ENCODE data around the gene AKR1C3. TPM values are rescaled to one million over a fixed set of nuclear protein-coding genes. Genes with fewer than 3 reads are reported as not detected.
"Not testable (repeated sequence)": the region's sequence is repeated elsewhere in the genome, so short reads cannot be mapped to it uniquely, and the experiment has no call there.

AKR1C3 gene
- 6.4 and 10.7 TPM in 2 replicates for polyA plus RNA-seq (2011; rRNA removed)
- polyA minus RNA-seq (2011; rRNA and poly(A)+ RNA removed): 1.7 and 3.5 TPM in 2 replicates

- ChIA-PET CTCF (interaction anchor here (0.6 to 11.7 kb wide), 9 partner anchors 15 to 333 kb away, joined by 3 to 239 read pairs (median 3); no protein-coding TSS in a partner anchor), POLR2A (no interaction called here)
- peaks cover 3% of the 10 kb centered on the region for H3K27me3 ChIP-seq (ENCODE audit: control insufficient read depth, insufficient read depth, low read length)
- H3K4me3 ChIP-seq (ENCODE audit: low read depth, low read length): peak within 1 kb of the TSS; percentile 46
- TF ChIP-seq, protein P1, sequence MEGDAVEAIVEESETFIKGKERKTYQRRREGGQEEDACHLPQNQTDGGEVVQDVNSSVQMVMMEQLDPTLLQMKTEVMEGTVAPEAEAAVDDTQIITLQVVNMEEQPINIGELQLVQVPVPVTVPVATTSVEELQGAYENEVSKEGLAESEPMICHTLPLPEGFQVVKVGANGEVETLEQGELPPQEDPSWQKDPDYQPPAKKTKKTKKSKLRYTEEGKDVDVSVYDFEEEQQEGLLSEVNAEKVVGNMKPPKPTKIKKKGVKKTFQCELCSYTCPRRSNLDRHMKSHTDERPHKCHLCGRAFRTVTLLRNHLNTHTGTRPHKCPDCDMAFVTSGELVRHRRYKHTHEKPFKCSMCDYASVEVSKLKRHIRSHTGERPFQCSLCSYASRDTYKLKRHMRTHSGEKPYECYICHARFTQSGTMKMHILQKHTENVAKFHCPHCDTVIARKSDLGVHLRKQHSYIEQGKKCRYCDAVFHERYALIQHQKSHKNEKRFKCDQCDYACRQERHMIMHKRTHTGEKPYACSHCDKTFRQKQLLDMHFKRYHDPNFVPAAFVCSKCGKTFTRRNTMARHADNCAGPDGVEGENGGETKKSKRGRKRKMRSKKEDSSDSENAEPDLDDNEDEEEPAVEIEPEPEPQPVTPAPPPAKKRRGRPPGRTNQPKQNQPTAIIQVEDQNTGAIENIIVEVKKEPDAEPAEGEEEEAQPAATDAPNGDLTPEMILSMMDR (IDR thresholded peaks at IDR 0.05; ENCODE audit: low read depth, low read length): peak; percentile 70
- H3K27ac ChIP-seq (ENCODE audit: low read depth, low read length): no peak within 1 kb of the TSS
- DNase-seq (ENCODE audit: low read depth, low spot score): peak; percentile 38
- no peaks in the 10 kb centered on the region for H3K9me3 ChIP-seq (ENCODE audit: control insufficient read depth, insufficient read depth, low read length)
Observed at GRCh38 chr10:5094265-5095205, at the start of gene AKR1C3. Gene AKR1C3, plus strand, starts transcription at chr10:5094414. Its CDS starts 31 bp downstream, at chr10:5094445.

- DNase-seq (ENCODE audit: low read depth, low spot score): no peak
- Histone ChIP-seq H3K27ac (ENCODE audit: low read depth, low read length) (no peak overlapping the region), H3K9me3 (ENCODE audit: control insufficient read depth, insufficient read depth, low read length) (peaks cover 3% of the 10 kb centered on the region; the same call in 1 of the 2 replicates), H3K27me3 (ENCODE audit: control insufficient read depth, insufficient read depth, low read length) (no peaks in the 10 kb centered on the region), H3K4me3 (ENCODE audit: low read depth, low read length) (no peak overlapping the region)
- ChIA-PET POLR2A (no interaction called here), CTCF (no interaction called here)
- TF ChIP-seq, protein P1 (IDR thresholded peaks at IDR 0.05; ENCODE audit: low read depth, low read length): no peak
Observed at GRCh38 chr10:5045095-5045494, 49.1 kb upstream of the AKR1C3 start.

DNA sequence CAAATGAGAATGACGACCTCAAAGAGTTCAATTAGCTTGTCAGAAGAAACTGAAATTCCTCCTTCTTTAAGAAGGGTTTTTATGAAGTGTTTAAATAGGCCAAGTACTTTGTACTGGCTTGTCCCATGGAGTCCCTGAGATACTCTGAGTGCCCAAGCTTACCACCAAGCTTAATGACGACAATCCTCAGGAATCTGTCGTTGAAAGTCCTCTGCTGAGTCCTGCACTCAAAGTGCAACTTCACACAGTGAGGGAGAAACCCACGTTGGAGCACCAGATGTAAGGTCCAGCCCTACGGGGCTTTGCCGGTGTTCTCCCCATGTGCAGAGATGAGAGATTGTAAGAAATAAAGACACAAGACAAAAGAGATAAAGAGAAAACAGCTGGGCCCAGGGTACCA, 47.8 kb upstream of the AKR1C3 start:
- ChIA-PET POLR2A (no interaction called here), CTCF (interaction anchor here (1.9 kb wide), 1 partner anchor 197 kb away, joined by 7 read pairs; no protein-coding TSS in a partner anchor)
- no peak overlapping the region for H3K27ac ChIP-seq (ENCODE audit: low read depth, low read length)
- H3K9me3 ChIP-seq (ENCODE audit: control insufficient read depth, insufficient read depth, low read length): peaks cover 3% of the 10 kb centered on the region; the same call in 1 of the 2 replicates
- TF ChIP-seq, protein P1 (IDR thresholded peaks at IDR 0.05; ENCODE audit: low read depth, low read length): no peak
- DNase-seq (ENCODE audit: low read depth, low spot score): no peak
- H3K27me3 ChIP-seq (ENCODE audit: control insufficient read depth, insufficient read depth, low read length): no peaks in the 10 kb centered on the region
- H3K4me3 ChIP-seq (ENCODE audit: low read depth, low read length): no peak overlapping the region

DNA sequence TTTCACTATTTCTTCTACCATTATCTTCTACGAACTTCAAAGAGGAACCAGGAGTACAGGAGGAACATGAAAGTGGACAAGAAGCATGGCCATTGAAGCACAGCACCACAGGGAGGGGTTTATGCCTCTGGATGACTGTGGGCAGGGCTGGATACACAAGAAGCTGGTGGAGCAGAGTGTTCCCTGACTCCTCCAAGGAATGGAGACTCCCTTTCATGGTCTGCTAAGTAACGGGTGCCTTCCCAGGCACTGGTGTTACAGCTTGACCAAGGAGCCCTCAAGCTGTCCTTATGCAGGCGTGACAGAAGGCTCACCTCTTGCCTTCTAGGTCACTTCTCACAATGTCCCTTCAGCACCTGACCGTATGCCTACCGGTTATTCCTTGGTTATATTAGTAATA, 47.2 kb upstream of the AKR1C3 start:
- H3K27me3 ChIP-seq (ENCODE audit: control insufficient read depth, insufficient read depth, low read length); H3K4me3 ChIP-seq (ENCODE audit: low read depth, low read length); POLR2A ChIA-PET; DNase-seq (ENCODE audit: low read depth, low spot score); H3K27ac ChIP-seq (ENCODE audit: low read depth, low read length); H3K9me3 ChIP-seq (ENCODE audit: control insufficient read depth, insufficient read depth, low read length): not testable (repeated sequence)
- CTCF ChIA-PET: interaction anchor here (1.9 kb wide), 1 partner anchor 197 kb away, joined by 7 read pairs; no protein-coding TSS in a partner anchor

- CTCF ChIA-PET: interaction anchor here (1.9 kb wide), 1 partner anchor 198 kb away, joined by 7 read pairs; no protein-coding TSS in a partner anchor
Observed at GRCh38 chr10:5047912-5048628, 46.1 kb upstream of the AKR1C3 start.

GRCh38 chr10:5052951-5053500, 41.2 kb upstream of the AKR1C3 start:
- H3K4me3 ChIP-seq (ENCODE audit: low read depth, low read length); H3K27me3 ChIP-seq (ENCODE audit: control insufficient read depth, insufficient read depth, low read length); DNase-seq (ENCODE audit: low read depth, low spot score); POLR2A ChIA-PET; H3K9me3 ChIP-seq (ENCODE audit: control insufficient read depth, insufficient read depth, low read length); CTCF ChIA-PET; H3K27ac ChIP-seq (ENCODE audit: low read depth, low read length): not testable (repeated sequence)

More at GRCh38 chr10:5047912-5048628, 46.1 kb upstream of the AKR1C3 start:
- POLR2A ChIA-PET: no interaction called here
- Histone ChIP-seq H3K27me3 (ENCODE audit: control insufficient read depth, insufficient read depth, low read length) (no peaks in the 10 kb centered on the region), H3K4me3 (ENCODE audit: low read depth, low read length) (no peak overlapping the region), H3K27ac (ENCODE audit: low read depth, low read length) (no peak overlapping the region), H3K9me3 (ENCODE audit: control insufficient read depth, insufficient read depth, low read length) (peaks cover 3% of the 10 kb centered on the region; the same call in 1 of the 2 replicates)
- TF ChIP-seq, protein P1 (IDR thresholded peaks at IDR 0.05; ENCODE audit: low read depth, low read length): no peak
- no peak for DNase-seq (ENCODE audit: low read depth, low spot score)

- H3K27ac ChIP-seq (ENCODE audit: low read depth, low read length); DNase-seq (ENCODE audit: low read depth, low spot score); H3K4me3 ChIP-seq (ENCODE audit: low read depth, low read length); H3K9me3 ChIP-seq (ENCODE audit: control insufficient read depth, insufficient read depth, low read length); H3K27me3 ChIP-seq (ENCODE audit: control insufficient read depth, insufficient read depth, low read length); POLR2A ChIA-PET; CTCF ChIA-PET: not testable (repeated sequence)
Observed at GRCh38 chr10:5054831-5055230, 39.4 kb upstream of the AKR1C3 start.

Measured in AG04450 (cell line).